ENCODE measurements around the gene SLC27A5. TPM values are rescaled to one million over a fixed set of nuclear protein-coding genes. Genes with fewer than 3 reads are reported as not detected.

Gene SLC27A5
- total RNA-seq, 1 experiment from 2014 or later, result 17.1 TPM

- H3K23ac ChIP-seq (ENCODE audit: insufficient read length, low read depth, low read length), result no peak overlapping the region
- no peak overlapping the region for H2BK12ac ChIP-seq (ENCODE audit: insufficient read length, low read depth, low read length)
- H2AK5ac ChIP-seq (ENCODE audit: insufficient read length, low read length), result no peak overlapping the region
- H3K56ac ChIP-seq (ENCODE audit: insufficient read length, low read depth, low read length), result no peak overlapping the region
- H3T11ph ChIP-seq (ENCODE audit: low read length), result no peak overlapping the region
- H3K27me3 ChIP-seq (ENCODE audit: insufficient read depth, low read length), result no peaks in the 10 kb centered on the region
- no peak for TF ChIP-seq CTCF (conservative IDR thresholded peaks at IDR 0.05)
- H3K79me2 ChIP-seq (ENCODE audit: insufficient read depth, low read length), result peaks cover 2% of the 10 kb centered on the region; the same call in 1 of the 2 replicates
- Mint-ChIP-seq H3K4me1 (peaks cover 28 to 31% of the 10 kb centered on the region in 2 experiments), H3K27ac (peak overlapping the region; percentile 72 to 93 (median 90); a peak in 6 of 7 replicates), H3K4me3 (peak overlapping the region; percentile 70 to 85), H3K27me3 (ENCODE audit: low read depth) (peaks cover 3% of the 10 kb centered on the region), H3K36me3 (ENCODE audit: insufficient read depth in 1 of 3, low read depth in 3 of 3) (peaks cover 9 to 19% (median 13%) of the 10 kb centered on the region in 3 experiments; a peak in 6 of 7 replicates), H3K9me3 (no peaks in the 10 kb centered on the region)
- H4K5ac ChIP-seq (ENCODE audit: insufficient read length, low read depth, low read length), result no peak overlapping the region
- H2BK120ac ChIP-seq (ENCODE audit: low read depth, low read length, poor library complexity, severe bottlenecking), result no peak overlapping the region
- H2BK5ac ChIP-seq (ENCODE audit: insufficient read length, low read length), result no peak overlapping the region
- no peak overlapping the region for H2BK20ac ChIP-seq (ENCODE audit: low read depth, low read length, poor library complexity, severe bottlenecking)
- no peaks in the 10 kb centered on the region for H3K79me1 ChIP-seq (ENCODE audit: insufficient read depth, low read depth, low read length, poor library complexity, severe bottlenecking)
- no peaks in the 10 kb centered on the region for H3K9me3 ChIP-seq (ENCODE audit: control insufficient read depth, low read depth, low read length)
- no peak overlapping the region for H2AFZ ChIP-seq (ENCODE audit: low read length)
- no peak overlapping the region for H2BK15ac ChIP-seq (ENCODE audit: low read depth, low read length)
- no peaks in the 10 kb centered on the region; the same call in 1 of the 2 replicates for H3K4me1 ChIP-seq (ENCODE audit: insufficient read depth, low read length)
- no peak overlapping the region for H4K8ac ChIP-seq (replicated peaks; ENCODE audit: insufficient read length, low read depth, low read length)
- no peak overlapping the region for H3K18ac ChIP-seq (ENCODE audit: insufficient read length, low read depth, low read length)
- peak overlapping the region; percentile 47 for H3K9ac ChIP-seq (ENCODE audit: extremely low read depth, insufficient read length, low read length)
- H3K27ac ChIP-seq (ENCODE audit: insufficient read length, low read depth, low read length), result no peak overlapping the region
- no peak for DNase-seq
- H3K23me2 ChIP-seq (ENCODE audit: insufficient read length, low read depth, low read length, poor library complexity, severe bottlenecking), result peaks cover 16% of the 10 kb centered on the region
- no peak overlapping the region for H4K91ac ChIP-seq (ENCODE audit: insufficient read length, low read depth, low read length)
- WGBS (ENCODE audit: extremely low coverage, insufficient read length, low lambda C conversion rate), result no CpG with 5 or more reads among the region's 3 CpGs
- H3K4ac ChIP-seq (ENCODE audit: low read depth, low read length), result no peak overlapping the region
- H3K4me2 ChIP-seq (ENCODE audit: insufficient read depth, insufficient read length, low read length), result peak overlapping the region; percentile 61
- peak overlapping the region; percentile 28; the same call in 1 of the 2 replicates for H3K14ac ChIP-seq (ENCODE audit: insufficient read depth, low read length)
- no peaks in the 10 kb centered on the region for H4K20me1 ChIP-seq (ENCODE audit: control insufficient read depth, insufficient read depth, insufficient read length)
Observed at GRCh38 chr19:58514564-58515022, 2.8 kb upstream of the SLC27A5 start.
